SU-DHL-6 (cell line): Measurements from ENCODE around the gene PXDC1.
"Not testable (repeated sequence)": the region's sequence is repeated elsewhere in the genome, so short reads cannot be mapped to it uniquely, and the experiment has no call there.

Source experiments
- H2AFZ ChIP-seq: fragments of 200-600 bp; sonication (generic); 2 replicates; pipeline ENCODE4 v1.6.1; 2014; ENCODE audit warnings: low read depth, mild to moderate bottlenecking, moderate library complexity, mixed read lengths, antibody characterized with exemption, low read length; ENCODE audit not compliant: severe bottlenecking
- H3F3A ChIP-seq: fragments of 200-600 bp; shearing (Covaris generic); 2 replicates; pipeline ENCODE4 v1.6.0; 2016; ENCODE audit warnings: antibody characterized with exemption, mild to moderate bottlenecking; ENCODE audit not compliant: insufficient read depth
- H3K27ac ChIP-seq: fragments of 200-600 bp; sonication (generic); 2 replicates; pipeline ENCODE4 v1.5.1; 2016; ENCODE audit warnings: low read depth, mild to moderate bottlenecking, low read length, moderate library complexity, mixed read lengths
- H3K27me3 ChIP-seq: fragments of 200-600 bp; sonication (generic), shearing (Covaris generic); 2 replicates; pipeline ENCODE4 v1.6.0; 2014; ENCODE audit warnings: mild to moderate bottlenecking, low read length
- H3K36me3 ChIP-seq: fragments of 200-600 bp; sonication (generic); 2 replicates; pipeline ENCODE4 v1.6.1; 2014; ENCODE audit warnings: mild to moderate bottlenecking, low read length, mixed read lengths
- H3K4me2 ChIP-seq: fragments of 300-600, 200-600 bp; shearing (Covaris generic), sonication (generic); 2 replicates; pipeline ENCODE4 v1.6.0; 2014; ENCODE audit warnings: low read length, low read depth, mild to moderate bottlenecking; ENCODE audit not compliant: poor library complexity, severe bottlenecking
- H3K4me3 ChIP-seq: fragments of 200-600 bp; sonication (generic); 2 replicates; pipeline ENCODE4 v1.5.1; 2014; ENCODE audit warnings: antibody characterized with exemption, low read length, mild to moderate bottlenecking, mixed read lengths; ENCODE audit not compliant: insufficient read depth, poor library complexity, severe bottlenecking
- H3K79me2 ChIP-seq: fragments of 200-600 bp; sonication (generic); 2 replicates; pipeline ENCODE4 v1.6.1; 2014; ENCODE audit warnings: mild to moderate bottlenecking, low read length, moderate library complexity; ENCODE audit not compliant: insufficient read depth
- H3K9ac ChIP-seq: fragments of 200-600 bp; sonication (generic); 2 replicates; pipeline ENCODE4 v1.7.0; 2014; ENCODE audit warnings: mild to moderate bottlenecking, low read length
- H3K9me2 ChIP-seq: fragments of 200-600 bp; sonication (generic); replicated peaks from 2 replicates; pipeline ENCODE4 v1.6.1; 2014; ENCODE audit warnings: low read length; ENCODE audit not compliant: insufficient read depth
- H3K9me3 ChIP-seq: fragments of 200-600 bp; sonication (generic); 2 replicates; pipeline ENCODE4 v1.6.1; 2014; ENCODE audit warnings: low read length, mixed read lengths; ENCODE audit not compliant: insufficient read depth
- H4K20me1 ChIP-seq: fragments of 200-600 bp; sonication (generic); 2 replicates; pipeline ENCODE4 v1.6.1; 2014; ENCODE audit warnings: low read depth, mild to moderate bottlenecking, antibody characterized with exemption, low read length, moderate library complexity, mixed read lengths
- CTCF ChIP-seq: fragments of 200-600 bp; sonication (generic); IDR thresholded peaks from one replicate; pipeline ENCODE4 v1.5.1; 2017; ENCODE audit warnings: antibody characterized with exemption, mild to moderate bottlenecking, low read length, moderate library complexity; ENCODE audit not compliant: insufficient read depth, poor library complexity, severe bottlenecking
- EZH2phosphoT487 ChIP-seq: fragments of 200-600 bp; sonication (generic), shearing (Covaris generic); conservative IDR thresholded peaks from 2 replicates; pipeline ENCODE4 v1.6.1; 2018; ENCODE audit warnings: mild to moderate bottlenecking, antibody characterized with exemption, low read length, moderate library complexity, mixed read lengths

Gene PXDC1

GRCh38 chr6:3721810-3722621, 29.5 kb downstream of the PXDC1 start:
- TF ChIP-seq EZH2phosphoT487 (no peak), CTCF (no peak)
- Histone ChIP-seq H3K36me3 (no peaks in the 10 kb centered on the region), H3K9me3 (no peaks in the 10 kb centered on the region), H3K9ac (no peak overlapping the region), H3K4me3 (no peak overlapping the region), H3K27ac (no peak overlapping the region), H3K9me2 (no peaks in the 10 kb centered on the region), H3K4me2 (no peak overlapping the region), H3F3A (no peaks in the 10 kb centered on the region), H3K27me3 (no peaks in the 10 kb centered on the region), H3K79me2 (no peaks in the 10 kb centered on the region), H2AFZ (no peak overlapping the region), H4K20me1 (no peaks in the 10 kb centered on the region)

GRCh38 chr6:3720770-3721169, 30.7 kb downstream of the PXDC1 start:
- not testable (repeated sequence) for H3K27ac ChIP-seq, H3K9me3 ChIP-seq, H3K4me2 ChIP-seq, H3K9me2 ChIP-seq, H3K27me3 ChIP-seq, H4K20me1 ChIP-seq, H2AFZ ChIP-seq, H3K79me2 ChIP-seq, H3K9ac ChIP-seq, H3K36me3 ChIP-seq, H3F3A ChIP-seq, H3K4me3 ChIP-seq

- Histone ChIP-seq H3K9ac (no peak overlapping the region), H3F3A (no peaks in the 10 kb centered on the region), H4K20me1 (no peaks in the 10 kb centered on the region), H2AFZ (no peak overlapping the region), H3K27ac (no peak overlapping the region), H3K9me3 (no peaks in the 10 kb centered on the region), H3K79me2 (no peaks in the 10 kb centered on the region), H3K4me2 (no peak overlapping the region), H3K36me3 (no peaks in the 10 kb centered on the region), H3K9me2 (no peaks in the 10 kb centered on the region), H3K27me3 (no peaks in the 10 kb centered on the region), H3K4me3 (no peak overlapping the region)
- TF ChIP-seq CTCF (no peak), EZH2phosphoT487 (no peak)
These were observed 31.8 kb downstream of the PXDC1 start for GRCh38 chr6:3719462-3720308.

- Histone ChIP-seq H3K4me3 (no peak overlapping the region), H3K9me3 (no peaks in the 10 kb centered on the region), H3K9ac (no peak overlapping the region), H3K79me2 (no peaks in the 10 kb centered on the region), H3K27ac (no peak overlapping the region), H3K9me2 (no peaks in the 10 kb centered on the region), H3K36me3 (no peaks in the 10 kb centered on the region), H3F3A (no peaks in the 10 kb centered on the region), H3K27me3 (no peaks in the 10 kb centered on the region), H4K20me1 (no peaks in the 10 kb centered on the region), H2AFZ (no peak overlapping the region), H3K4me2 (no peak overlapping the region)
- no peak for TF ChIP-seq CTCF
- no peak for TF ChIP-seq EZH2phosphoT487
These were observed 33.1 kb downstream of the PXDC1 start for GRCh38 chr6:3718407-3718806.
